Lower leg skin (tissue), 4 donors: ENCODE data around the gene ZNF20. TPM values are rescaled to one million over a fixed set of nuclear protein-coding genes. Genes with fewer than 3 reads are reported as not detected.

ENCODE experiments used
- DNase-seq, 2 donors: peaks; one replicate each; pipeline ENCODE4 v3.0.0-alpha.2; 2019; ENCODE audit warnings: low spot score in 2 of 2
- H3K4me3 ChIP-seq: fragments of 200-600 bp; sonication (generic); 2 replicates; pipeline ENCODE4 v1.5.1; 2017; ENCODE audit warnings: mild to moderate bottlenecking, low read depth; ENCODE audit not compliant: poor library complexity, severe bottlenecking
- CTCF ChIP-seq, 3 donors: fragments of 450-650 bp; IDR thresholded peaks; one replicate each; pipeline ENCODE4 v1.5.1; 2016; ENCODE audit warnings: antibody characterized with exemption in 3 of 3, mild to moderate bottlenecking in 3 of 3, moderate library complexity in 2 of 3
- POLR2A ChIP-seq, 2 donors: fragments of 450-650 bp; IDR thresholded peaks; one replicate each; pipeline ENCODE4 v1.6.1; 2016 to 2017; ENCODE audit warnings: antibody characterized with exemption in 2 of 2, mild to moderate bottlenecking in 1 of 2, moderate library complexity in 1 of 2
- WGBS, 2 donors: methylation state at CpG; one replicate each; pipeline ENCODE4 v1.1.5; 2018; 5-methylcytosine and 5-hydroxymethylcytosine counted together
- intact Hi-C: fragments of 100-400 bp; cut with DNase I; formaldehyde crosslinking; loops from one replicate; pipeline ENCODE4 v1.15.0; 2023; ENCODE audit warnings: low total_unique reads
- total RNA-seq, 4 donors: library from RNA; depleted of rRNA; stranded (reverse); fragments of >200 nt; gene quantifications; one replicate each; pipeline ENCODE4 v1.1.0, GENCODE V29; 2016

The ZNF20 gene
- total RNA-seq, 4 donors from 2014 or later = 1.5 to 6.1 (median 4.0) TPM

DNA sequence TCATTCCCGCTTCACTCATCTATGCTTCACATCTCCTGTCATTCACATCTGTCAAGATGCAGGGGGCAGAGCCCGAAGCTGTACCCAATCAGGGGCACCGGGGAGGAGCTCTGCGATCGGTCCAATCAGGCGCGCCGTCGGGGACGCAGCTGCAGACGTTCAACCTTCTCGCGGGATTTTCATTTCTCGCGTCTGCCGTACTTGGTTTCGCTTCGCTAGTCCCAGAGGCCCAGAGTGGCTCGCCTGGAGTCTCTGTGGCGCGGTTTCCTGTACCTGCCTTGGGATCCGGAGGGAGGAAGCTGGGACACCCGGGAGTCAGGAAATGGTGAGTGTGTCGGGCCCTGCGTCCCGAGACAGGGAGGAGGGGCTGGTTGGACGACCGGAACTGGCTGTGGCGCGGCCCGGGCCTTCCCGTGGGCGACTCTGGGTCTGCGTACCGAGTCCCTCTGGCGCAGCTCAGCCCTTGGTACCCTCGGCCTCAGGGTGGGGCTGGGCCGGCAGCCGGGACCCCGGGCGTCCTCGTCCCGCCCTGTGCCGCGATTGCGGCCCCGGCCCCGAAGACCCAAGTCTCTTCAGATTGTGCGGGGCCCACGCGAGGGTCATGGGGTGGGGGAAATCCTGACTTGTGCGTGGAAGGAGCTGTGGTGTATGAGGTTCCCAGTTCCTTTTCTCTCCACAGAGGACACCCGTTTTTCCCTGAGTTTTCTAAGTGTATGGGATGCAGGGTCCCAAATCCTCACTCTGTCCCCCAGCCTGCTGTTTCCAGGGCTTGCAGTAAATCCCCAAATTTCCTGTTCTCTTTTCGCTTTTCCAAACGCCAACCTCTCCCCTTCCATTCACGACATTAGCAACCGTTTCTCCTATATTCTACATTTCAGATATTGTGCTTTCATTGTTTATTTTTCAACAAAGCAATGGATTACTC is 23.0 kb upstream of the ZNF20 start, which contains the start of gene ZNF136:
Gene ZNF136, plus strand, starts transcription at position 215 of the 925 bp plus-strand sequence. Its CDS starts 108 bp downstream, at position 323.
- 0% methylated on average over 29 to 42 of the region's 57 CpGs for WGBS, 2 donors
- TF ChIP-seq POLR2A (IDR thresholded peaks at IDR 0.05) (peak in 1 of 2 donors; percentile 11), CTCF (IDR thresholded peaks at IDR 0.05) (no peak)
- peak; percentile 93 to 99 for DNase-seq
- peak within 1 kb of the TSS; percentile 92 for H3K4me3 ChIP-seq
- intact Hi-C loops = no loop called here

GRCh38 chr19:12162513-12162881 is 22.3 kb upstream of the ZNF20 start:
- TF ChIP-seq POLR2A (IDR thresholded peaks at IDR 0.05) = no peak
- intact Hi-C loops = no loop called here
- H3K4me3 ChIP-seq = peak overlapping the region; percentile 92
- DNase-seq = no peak
- WGBS, 2 donors = 14 to 20% methylated on average over 8 of the region's 8 CpGs

GRCh38 chr19:12159773-12160414 is 19.7 kb upstream of the ZNF20 start:
- DNase-seq = no peak

DNA sequence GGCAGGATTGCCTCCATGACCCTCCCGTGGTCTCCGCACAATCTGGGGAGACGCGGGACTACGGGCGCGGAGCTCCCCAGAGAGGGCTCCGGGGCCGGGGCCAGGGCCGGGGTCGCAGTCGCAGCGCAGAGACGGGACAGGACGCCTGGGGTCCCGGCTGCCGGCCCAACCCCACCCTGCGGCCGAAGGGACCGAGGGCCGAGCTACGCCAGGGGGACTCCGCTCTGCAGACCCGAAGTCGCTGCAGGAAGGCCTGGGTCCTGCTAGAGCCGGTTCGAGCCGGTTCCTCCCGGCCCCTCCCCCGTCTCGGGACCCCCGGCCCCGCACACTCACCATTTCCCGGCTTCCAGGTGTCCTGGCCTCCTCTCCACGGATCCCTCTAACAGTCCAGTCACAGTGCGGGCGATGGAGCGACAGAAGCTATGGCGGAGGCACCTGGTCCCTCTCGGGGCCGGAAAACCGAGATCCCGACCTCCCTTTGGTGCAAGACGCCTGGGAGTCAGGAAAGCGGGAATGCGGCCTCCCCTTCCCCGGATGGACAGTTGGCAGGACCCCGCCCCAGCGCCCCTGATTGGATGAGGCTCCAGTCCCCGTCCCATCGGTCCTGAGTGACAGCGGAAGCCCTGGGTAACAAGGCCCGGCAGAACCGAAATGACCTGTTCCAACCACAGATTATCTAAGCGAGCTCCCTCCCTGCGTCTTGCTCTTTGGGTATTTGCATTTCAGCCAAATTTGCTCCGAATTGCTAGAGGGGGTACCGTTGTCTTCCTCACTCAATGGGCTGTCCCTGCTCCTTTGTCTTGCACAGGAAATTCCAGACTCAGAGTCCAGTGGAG is 16.3 kb upstream of the ZNF20 start, which contains the start of gene ZNF625:
Gene ZNF625, minus strand, starts transcription at position 512 of the 836 bp plus-strand sequence. Its CDS starts 176 bp downstream, at position 336.
- TF ChIP-seq CTCF (IDR thresholded peaks at IDR 0.05) = no peak
- no peak for TF ChIP-seq POLR2A (IDR thresholded peaks at IDR 0.05)
- 0 to 1% methylated on average over 39 to 47 of the region's 58 CpGs for WGBS, 2 donors
- peak within 1 kb of the TSS; percentile 69 for H3K4me3 ChIP-seq
- peak; percentile 85 to 97 for DNase-seq
- intact Hi-C loops = no loop called here

More at GRCh38 chr19:12159773-12160414, 19.7 kb upstream of the ZNF20 start:
- no peak overlapping the region for H3K4me3 ChIP-seq
- no peak for TF ChIP-seq POLR2A (IDR thresholded peaks at IDR 0.05)
- TF ChIP-seq CTCF (IDR thresholded peaks at IDR 0.05) = no peak
- WGBS, 2 donors = 91 to 95% methylated on average over 22 to 25 of the region's 25 CpGs
- intact Hi-C loops = no loop called here

- DNase-seq = peak in 1 of 2 donors; percentile 18
Measured at GRCh38 chr19:12155324-12155860, 15.2 kb upstream of the ZNF20 start.

More at GRCh38 chr19:12155324-12155860, 15.2 kb upstream of the ZNF20 start:
- H3K4me3 ChIP-seq = no peak overlapping the region
- 15 to 20% methylated on average over 11 of the region's 11 CpGs for WGBS, 2 donors
- TF ChIP-seq POLR2A (IDR thresholded peaks at IDR 0.05) = no peak
- TF ChIP-seq CTCF (IDR thresholded peaks at IDR 0.05) = no peak
- intact Hi-C loops = no loop called here
